Measurements from ENCODE around the gene FBXW11. TPM values are rescaled to one million over a fixed set of nuclear protein-coding genes. Genes with fewer than 3 reads are reported as not detected.

FBXW11 gene
- polyA plus RNA-seq, 1 experiment, result 77.1 TPM

- Histone ChIP-seq H3K4me3 (ENCODE audit: low read depth, low read length) (no peak overlapping the region), H3K9me3 (ENCODE audit: control insufficient read depth, insufficient read depth, low read length) (no peaks in the 10 kb centered on the region), H3K27ac (ENCODE audit: low read depth, low read length) (no peak overlapping the region), H3K27me3 (ENCODE audit: control insufficient read depth, insufficient read depth, low read length) (no peaks in the 10 kb centered on the region)
- ChIA-PET CTCF (no interaction called here), POLR2A (no interaction called here)
- no peak for TF ChIP-seq CTCF (IDR thresholded peaks at IDR 0.05; ENCODE audit: low read depth, low read length)
- DNase-seq (ENCODE audit: low read depth, low spot score), result no peak
These were observed 166.4 kb downstream of the FBXW11 start for GRCh38 chr5:171840066-171840465.

GRCh38 chr5:171839112-171839511, 167.3 kb downstream of the FBXW11 start:
- no peaks in the 10 kb centered on the region for H3K9me3 ChIP-seq (ENCODE audit: control insufficient read depth, insufficient read depth, low read length)
- no peak overlapping the region for H3K27ac ChIP-seq (ENCODE audit: low read depth, low read length)
- H3K4me3 ChIP-seq (ENCODE audit: low read depth, low read length), result no peak overlapping the region
- no peak for TF ChIP-seq CTCF (IDR thresholded peaks at IDR 0.05; ENCODE audit: low read depth, low read length)
- POLR2A ChIA-PET, result no interaction called here
- CTCF ChIA-PET, result no interaction called here
- DNase-seq (ENCODE audit: low read depth, low spot score), result no peak
- H3K27me3 ChIP-seq (ENCODE audit: control insufficient read depth, insufficient read depth, low read length), result no peaks in the 10 kb centered on the region

GRCh38 chr5:171838066-171838465, 168.4 kb downstream of the FBXW11 start:
- Histone ChIP-seq H3K27me3 (ENCODE audit: control insufficient read depth, insufficient read depth, low read length) (no peaks in the 10 kb centered on the region), H3K4me3 (ENCODE audit: low read depth, low read length) (no peak overlapping the region), H3K9me3 (ENCODE audit: control insufficient read depth, insufficient read depth, low read length) (no peaks in the 10 kb centered on the region), H3K27ac (ENCODE audit: low read depth, low read length) (no peak overlapping the region)
- ChIA-PET CTCF (no interaction called here), POLR2A (no interaction called here)
- no peak for TF ChIP-seq CTCF (IDR thresholded peaks at IDR 0.05; ENCODE audit: low read depth, low read length)
- no peak for DNase-seq (ENCODE audit: low read depth, low spot score)

- no peak for DNase-seq (ENCODE audit: low read depth, low spot score)
- no peaks in the 10 kb centered on the region for H3K9me3 ChIP-seq (ENCODE audit: control insufficient read depth, insufficient read depth, low read length)
- no peaks in the 10 kb centered on the region for H3K27me3 ChIP-seq (ENCODE audit: control insufficient read depth, insufficient read depth, low read length)
- H3K27ac ChIP-seq (ENCODE audit: low read depth, low read length), result no peak overlapping the region
- H3K4me3 ChIP-seq (ENCODE audit: low read depth, low read length), result no peak overlapping the region
- ChIA-PET POLR2A (no interaction called here), CTCF (no interaction called here)
- TF ChIP-seq CTCF (IDR thresholded peaks at IDR 0.05; ENCODE audit: low read depth, low read length), result no peak
These were observed 168.9 kb downstream of the FBXW11 start for GRCh38 chr5:171837522-171837921.

GRCh38 chr5:171835066-171835465, 171.4 kb downstream of the FBXW11 start:
- Histone ChIP-seq H3K4me3 (ENCODE audit: low read depth, low read length) (no peak overlapping the region), H3K27me3 (ENCODE audit: control insufficient read depth, insufficient read depth, low read length) (no peaks in the 10 kb centered on the region), H3K27ac (ENCODE audit: low read depth, low read length) (no peak overlapping the region), H3K9me3 (ENCODE audit: control insufficient read depth, insufficient read depth, low read length) (no peaks in the 10 kb centered on the region)
- ChIA-PET POLR2A (no interaction called here), CTCF (no interaction called here)
- DNase-seq (ENCODE audit: low read depth, low spot score), result no peak
- TF ChIP-seq CTCF (IDR thresholded peaks at IDR 0.05; ENCODE audit: low read depth, low read length), result no peak

Measured in AG04450 (cell line).